Neural progenitor cell (in vitro differentiated cells): ENCODE results near the gene OR52K1.

Experiments used
- CTCF ChIP-seq: fragments of 200-600 bp; sonication (generic); IDR thresholded peaks from 2 replicates; pipeline ENCODE4 v1.5.1; 2017; ENCODE audit warnings: antibody characterized with exemption, mild to moderate bottlenecking
- EZH2phosphoT487 ChIP-seq: fragments of 200-600 bp; sonication (generic); IDR thresholded peaks from 2 replicates; pipeline ENCODE4 v1.6.1; 2017; ENCODE audit warnings: antibody characterized with exemption

- TF ChIP-seq CTCF (no peak), EZH2phosphoT487 (no peak)
These were observed 18.0 kb upstream of the OR52K1 start for GRCh38 chr11:4464216-4465159.
